Tibial nerve (tissue), 4 donors: ENCODE results near the gene SCAF1. TPM values are rescaled to one million over a fixed set of nuclear protein-coding genes. Genes with fewer than 3 reads are reported as not detected.

ENCODE experiments used
- DNase-seq, 2 donors: peaks; one replicate each; pipeline ENCODE4 v3.0.0-alpha.2; 2019; ENCODE audit warnings: low spot score in 2 of 2
- H3K27ac ChIP-seq, 4 donors: fragments of 200-600 bp; sonication (generic) in 3 of 4; one replicate each; pipeline ENCODE4 v1.5.1; 2017 to 2019; ENCODE audit warnings: mild to moderate bottlenecking in 1 of 4
- H3K27me3 ChIP-seq, 2 donors: fragments of 200-600 bp; sonication (generic) in 1 of 2; one replicate each; pipeline versions ENCODE4 v1.5.1 to v1.6.0; 2017 to 2019
- H3K36me3 ChIP-seq, 3 donors: fragments of 200-600 bp; sonication (generic); one replicate each; pipeline ENCODE4 v1.5.1; 2018 to 2019
- H3K4me1 ChIP-seq, 4 donors: fragments of 200-600 bp; sonication (generic) in 3 of 4; one replicate each; pipeline ENCODE4 v1.5.1; 2017 to 2019
- H3K4me3 ChIP-seq, 4 donors: fragments of 200-600 bp; sonication (generic) in 3 of 4; one replicate each; pipeline ENCODE4 v1.5.1; 2017 to 2019; ENCODE audit warnings: mild to moderate bottlenecking in 1 of 4, moderate library complexity in 1 of 4
- H3K9me3 ChIP-seq, 4 donors: fragments of 200-600 bp; sonication (generic) in 3 of 4; one replicate each; pipeline ENCODE4 v1.5.1; 2017 to 2019
- CTCF ChIP-seq, 5 experiments: fragments of 200-600 bp in 3 of 5; fragments of 450-650 bp in 2 of 5; sonication (generic) in 3 of 5; IDR thresholded peaks; one replicate each; pipeline ENCODE4 v1.5.1; 2016 to 2019; ENCODE audit warnings: antibody characterized with exemption in 5 of 5, mild to moderate bottlenecking in 3 of 5, moderate library complexity in 2 of 5
- EP300 ChIP-seq, 2 donors: sonication (generic); formaldehyde crosslinking; IDR thresholded peaks; one replicate each; pipeline ENCODE4 v1.6.1; 2017; ENCODE audit warnings: antibody characterized with exemption in 2 of 2, mild to moderate bottlenecking in 1 of 2
- POLR2A ChIP-seq, 2 donors: fragments of 450-650 bp; IDR thresholded peaks; one replicate each; pipeline ENCODE4 v1.6.1; 2017; ENCODE audit warnings: antibody characterized with exemption in 2 of 2, mild to moderate bottlenecking in 2 of 2, moderate library complexity in 2 of 2
- WGBS, 2 donors: methylation state at CpG; one replicate each; pipeline ENCODE4 v1.1.5; 2018; 5-methylcytosine and 5-hydroxymethylcytosine counted together
- total RNA-seq, 4 donors: library from RNA; depleted of rRNA; stranded (reverse); fragments of >200 nt; gene quantifications; one replicate each; pipeline ENCODE4 v1.1.0, GENCODE V29; 2016

Gene SCAF1
- total RNA-seq, 4 donors from 2014 or later: 20.1 to 53.7 (median 31.1) TPM

DNA sequence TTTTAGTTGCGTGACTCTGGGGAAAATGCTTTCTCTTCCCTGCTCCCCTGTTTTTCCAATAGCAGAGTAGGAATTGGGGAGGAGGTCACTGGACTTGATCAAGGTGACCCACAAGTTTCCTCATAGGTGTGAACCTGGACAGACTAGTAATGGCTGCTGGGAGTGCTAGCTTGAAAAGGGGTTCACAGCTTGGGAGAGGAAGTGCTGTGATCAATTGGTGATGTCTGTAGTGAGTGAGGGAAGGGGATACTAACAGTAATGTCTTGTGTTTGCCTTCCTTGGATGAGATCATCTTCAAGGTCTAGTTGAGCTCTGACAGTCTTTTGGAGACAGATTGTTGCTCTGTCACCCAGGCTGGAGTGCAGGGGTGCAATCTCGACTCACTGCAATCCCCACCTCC is 25.5 kb downstream of the SCAF1 start:
- no peaks in the 10 kb centered on the region for H3K27me3 ChIP-seq
- 73 to 85% methylated on average over 2 of the region's 2 CpGs for WGBS, 2 donors
- no peak overlapping the region for H3K4me3 ChIP-seq
- no peak for TF ChIP-seq EP300 (IDR thresholded peaks at IDR 0.05)
- no peak for TF ChIP-seq POLR2A (IDR thresholded peaks at IDR 0.05)
- no peak for TF ChIP-seq CTCF (IDR thresholded peaks at IDR 0.05)
- peaks cover 0 to 42% (median 17%) of the 10 kb centered on the region in 4 donors for H3K4me1 ChIP-seq
- H3K27ac ChIP-seq: no peak overlapping the region
- no peaks in the 10 kb centered on the region for H3K9me3 ChIP-seq
- peaks cover 0 to 39% (median 4%) of the 10 kb centered on the region in 3 donors for H3K36me3 ChIP-seq
- no peak for DNase-seq

DNA sequence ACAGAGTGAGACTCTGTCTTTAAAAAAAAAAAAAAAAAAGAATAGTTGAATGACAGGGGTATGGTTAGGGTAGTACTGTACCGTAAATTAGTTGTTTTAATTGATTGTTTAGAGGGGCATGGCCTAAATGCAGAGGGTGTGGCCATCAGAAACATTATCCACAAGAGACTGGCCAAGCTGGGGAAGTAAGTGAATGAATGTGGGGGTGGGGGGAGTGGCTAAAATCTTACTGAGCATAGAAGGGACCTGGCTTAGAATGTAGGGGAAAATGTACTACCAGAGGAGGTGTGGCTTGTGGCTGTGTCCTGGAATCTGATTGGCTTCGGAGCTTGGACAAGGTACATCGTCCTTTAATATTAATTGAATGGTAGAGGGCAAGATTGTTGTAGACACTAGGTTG is 27.5 kb downstream of the SCAF1 start:
- Histone ChIP-seq H3K27ac (no peak overlapping the region), H3K36me3 (peaks cover 0 to 33% (median 0%) of the 10 kb centered on the region in 3 donors), H3K27me3 (no peaks in the 10 kb centered on the region), H3K4me3 (no peak overlapping the region), H3K4me1 (peaks cover 0 to 29% (median 8%) of the 10 kb centered on the region in 4 donors), H3K9me3 (no peaks in the 10 kb centered on the region)
- TF ChIP-seq EP300 (IDR thresholded peaks at IDR 0.05) (no peak), POLR2A (IDR thresholded peaks at IDR 0.05) (no peak)
- WGBS, 2 donors: 83 to 85% methylated on average over 3 of the region's 3 CpGs
- no peak for DNase-seq

GRCh38 chr19:49672131-49672919 is 30.3 kb downstream of the SCAF1 start:
- no peaks in the 10 kb centered on the region for H3K27me3 ChIP-seq
- H3K27ac ChIP-seq: peak overlapping the region in 3 of 4 donors; percentile 60 to 77 (median 64)
- peak; percentile 40 to 61 for DNase-seq
- no peaks in the 10 kb centered on the region for H3K9me3 ChIP-seq
- H3K36me3 ChIP-seq: peaks cover 0 to 33% (median 0%) of the 10 kb centered on the region in 3 donors
- peak overlapping the region in 1 of 4 donors; percentile 9 for H3K4me3 ChIP-seq
- TF ChIP-seq CTCF (IDR thresholded peaks at IDR 0.05) (peak; percentile 83 to 97 (median 90)), POLR2A (IDR thresholded peaks at IDR 0.05) (no peak), EP300 (IDR thresholded peaks at IDR 0.05) (no peak)
- WGBS, 2 donors: 22 to 24% methylated on average over 28 of the region's 28 CpGs
- peaks cover 0 to 23% (median 3%) of the 10 kb centered on the region in 4 donors for H3K4me1 ChIP-seq

DNA sequence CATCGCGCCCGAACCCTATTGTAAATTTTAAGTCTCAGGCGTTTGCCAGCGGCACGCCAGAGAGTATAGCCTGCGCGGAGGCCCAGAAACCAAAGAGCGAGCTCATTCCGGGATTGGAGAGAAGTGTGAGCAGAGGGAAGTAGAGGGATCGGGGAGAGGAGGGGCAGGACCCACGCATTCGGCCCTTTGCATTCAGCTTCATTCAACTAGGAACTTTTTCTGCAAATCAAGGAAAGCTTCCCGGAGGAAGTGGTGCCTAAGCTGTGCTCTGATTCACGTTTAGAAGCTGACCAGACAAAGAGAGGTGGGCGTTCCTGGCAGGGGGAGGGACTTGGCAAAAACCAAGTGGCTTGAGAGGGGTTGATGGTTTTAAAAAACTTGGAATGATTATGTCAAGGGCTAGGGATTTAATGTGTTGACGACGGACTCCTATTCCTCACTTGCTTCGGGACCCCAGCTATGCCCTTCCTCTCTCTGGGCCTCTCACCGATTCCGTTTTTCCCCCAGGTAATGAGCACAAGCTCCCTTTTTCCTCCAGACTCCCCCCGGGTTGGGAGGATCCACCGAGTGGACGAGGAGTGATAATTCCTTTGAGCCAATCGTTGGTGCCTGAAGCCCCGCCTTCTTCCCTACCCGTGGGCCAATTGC is 34.3 kb downstream of the SCAF1 start:
- Histone ChIP-seq H3K36me3 (peaks cover 0 to 9% (median 0%) of the 10 kb centered on the region in 3 donors), H3K4me1 (peaks cover 0 to 61% (median 28%) of the 10 kb centered on the region in 4 donors), H3K4me3 (peak overlapping the region; percentile 5 to 47 (median 36)), H3K27me3 (no peaks in the 10 kb centered on the region), H3K9me3 (no peaks in the 10 kb centered on the region), H3K27ac (peak overlapping the region; percentile 83 to 97 (median 96))
- no peak for TF ChIP-seq CTCF (IDR thresholded peaks at IDR 0.05)
- TF ChIP-seq EP300 (IDR thresholded peaks at IDR 0.05): peak; percentile 72 to 81
- TF ChIP-seq POLR2A (IDR thresholded peaks at IDR 0.05): no peak
- peak; percentile 69 to 78 for DNase-seq
- WGBS, 2 donors: 1 to 4% methylated on average over 27 of the region's 27 CpGs

DNA sequence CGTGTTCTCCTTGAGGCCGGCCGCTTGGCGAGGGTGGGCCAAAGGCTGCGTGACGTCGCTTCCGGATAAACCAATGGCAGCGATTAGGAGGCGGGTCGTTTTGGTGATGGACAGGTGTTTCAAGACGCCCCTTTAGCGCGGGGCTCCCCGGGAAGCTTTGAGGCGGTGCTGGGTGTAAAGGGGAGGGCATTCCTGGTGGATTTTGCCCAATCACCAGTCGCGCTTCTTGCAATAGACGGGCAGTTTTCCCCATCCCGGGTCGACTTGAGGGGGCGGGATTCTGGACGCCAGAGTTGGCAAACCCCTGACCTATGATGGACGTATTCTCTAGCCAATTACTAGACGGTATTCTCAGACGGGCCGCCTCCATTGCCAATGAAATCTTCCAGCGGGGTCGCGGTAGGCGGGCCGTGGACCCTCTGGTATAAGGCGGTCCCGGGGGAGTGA is 34.8 kb downstream of the SCAF1 start:
- 0 to 1% methylated on average over 17 to 31 of the region's 34 CpGs for WGBS, 2 donors
- no peak for TF ChIP-seq POLR2A (IDR thresholded peaks at IDR 0.05)
- peak in 1 of 5 experiments; percentile 34 for TF ChIP-seq CTCF (IDR thresholded peaks at IDR 0.05)
- H3K4me3 ChIP-seq: peak overlapping the region; percentile 66 to 100 (median 92)
- peak; percentile 100 for DNase-seq
- peak overlapping the region; percentile 95 to 97 (median 97) for H3K27ac ChIP-seq
- H3K4me1 ChIP-seq: peaks cover 0 to 60% (median 28%) of the 10 kb centered on the region in 4 donors
- H3K9me3 ChIP-seq: no peaks in the 10 kb centered on the region
- H3K27me3 ChIP-seq: no peaks in the 10 kb centered on the region
- H3K36me3 ChIP-seq: peaks cover 0 to 10% (median 3%) of the 10 kb centered on the region in 3 donors
